DND-41 (cell line): ENCODE results near the gene DNM2.

ENCODE experiments used
- CTCF ChIP-seq: IDR thresholded peaks from 2 replicates; pipeline ENCODE4 v1.5.1; 2012; ENCODE audit warnings: borderline replicate concordance, low read length, moderate library complexity, mild to moderate bottlenecking; ENCODE audit not compliant: poor library complexity, severe bottlenecking; ENCODE audit errors: extremely low read depth
- EZH2 ChIP-seq: IDR thresholded peaks from 3 replicates; pipeline ENCODE4 v1.6.1; 2012; ENCODE audit warnings: borderline replicate concordance, low read depth, mild to moderate bottlenecking, moderate library complexity, low read length, inconsistent platforms; ENCODE audit not compliant: severe bottlenecking

GRCh38 chr19:10686661-10687517 is 31.0 kb upstream of the DNM2 start:
- no peak for TF ChIP-seq EZH2
- TF ChIP-seq CTCF: no peak
